Adrenal gland (tissue), 5 donors: ENCODE data around the gene PPP2R1A.

Experiments used
- CTCF ChIP-seq, 6 experiments: fragments of 450-650 bp in 4 of 6; fragments of 200-600 bp in 2 of 6; sonication (generic) in 1 of 6; IDR thresholded peaks; 1 replicate in 5 of 6; 2 replicates in 1 of 6; pipeline versions ENCODE4 v1.5.1 to v1.8.0; 2016 to 2021; ENCODE audit warnings: antibody characterized with exemption in 6 of 6, mild to moderate bottlenecking in 2 of 6, moderate library complexity in 1 of 6
- POLR2A ChIP-seq, 2 donors: fragments of 450-650 bp; IDR thresholded peaks; one replicate each; pipeline ENCODE4 v1.6.1; 2017; ENCODE audit warnings: antibody characterized with exemption in 2 of 2, mild to moderate bottlenecking in 2 of 2, moderate library complexity in 1 of 2
- donor health status: DM: no; HTN: no; CAD: no.

DNA sequence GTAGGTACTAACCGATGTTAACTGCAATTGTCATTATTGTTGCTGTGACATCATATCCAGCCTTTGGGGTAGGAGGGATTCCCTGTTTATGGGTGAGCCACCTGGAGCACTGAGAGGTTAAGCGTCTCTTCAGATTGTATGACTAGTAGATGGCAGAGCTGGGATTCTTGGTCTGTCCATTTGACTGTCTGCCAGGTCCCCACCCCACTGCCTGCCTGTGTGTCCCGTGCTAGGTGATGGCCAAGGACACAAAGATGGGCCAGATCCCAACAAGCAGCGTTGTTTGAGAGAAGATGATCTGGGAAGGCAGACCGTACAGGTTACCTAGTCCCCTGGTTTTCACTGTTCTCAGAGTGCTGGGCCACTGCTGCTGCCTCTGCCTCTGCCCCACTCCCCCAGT lies 16.6 kb downstream of the PPP2R1A start:
- no peak for TF ChIP-seq CTCF (IDR thresholded peaks at IDR 0.05)
- peak in 1 of 2 donors; percentile 35 for TF ChIP-seq POLR2A (IDR thresholded peaks at IDR 0.05)
